Keratinocyte (primary cell): ENCODE results near the gene FBXL13. TPM values are rescaled to one million over a fixed set of nuclear protein-coding genes. Genes with fewer than 3 reads are reported as not detected.

Experiments used
- DNase-seq: peaks from one replicate; pipeline ENCODE4 v3.0.0-alpha.2; 2011; ENCODE audit warnings: low read depth, missing footprints, low spot score
- FAIRE-seq: peaks from 2 replicates; lab custom pipeline; 2011; peaks lifted over from hg19 to GRCh38; lab: Jason Lieb, UNC
- H2AFZ ChIP-seq: 2 replicates; pipeline ENCODE4 v1.6.0; 2012; ENCODE audit warnings: low read length, control low read depth, inconsistent platforms; ENCODE audit not compliant: control insufficient read depth
- H3K27ac ChIP-seq: 2 replicates; pipeline ENCODE4 v1.5.1; 2011; ENCODE audit warnings: low read length; ENCODE audit not compliant: control insufficient read depth, insufficient read depth
- H3K27me3 ChIP-seq: 3 replicates; pipeline ENCODE4 v1.6.0; 2011; ENCODE audit warnings: low read length; ENCODE audit not compliant: control insufficient read depth, insufficient read depth; ENCODE audit errors: extremely low read depth
- H3K36me3 ChIP-seq, 2 experiments: 2 replicates in 1 of 2; 3 replicates in 1 of 2; pipeline ENCODE4 v1.5.1; 2011; ENCODE audit warnings: low read length in 2 of 2, mild to moderate bottlenecking in 1 of 2; ENCODE audit not compliant: control insufficient read depth in 2 of 2, insufficient read depth in 2 of 2; ENCODE audit errors: extremely low read depth in 1 of 2
- H3K4me1 ChIP-seq: 3 replicates; pipeline ENCODE4 v1.5.1; 2011; ENCODE audit warnings: low read length; ENCODE audit not compliant: control insufficient read depth, insufficient read depth; ENCODE audit errors: extremely low read depth
- H3K4me2 ChIP-seq: 3 replicates; pipeline ENCODE4 v1.6.0; 2011; ENCODE audit warnings: low read depth, low read length; ENCODE audit not compliant: control insufficient read depth, insufficient read depth; ENCODE audit errors: extremely low read depth
- H3K4me3 ChIP-seq, 3 experiments: fragments of 200-600 bp in 1 of 3; sonication (generic) in 1 of 3; 2 replicates in 2 of 3; 3 replicates in 1 of 3; pipeline ENCODE4 v1.5.1; 2011 to 2016; ENCODE audit warnings: low read length in 3 of 3, mild to moderate bottlenecking in 3 of 3, control low read depth in 2 of 3, inconsistent platforms in 1 of 3, low read depth in 1 of 3, mixed read lengths in 1 of 3, mixed run types in 1 of 3, moderate library complexity in 1 of 3; ENCODE audit not compliant: control insufficient read depth in 2 of 3, insufficient read depth in 2 of 3; ENCODE audit errors: extremely low read depth in 1 of 3
- H3K79me2 ChIP-seq: 2 replicates; pipeline ENCODE4 v1.6.0; 2012; ENCODE audit warnings: low read length; ENCODE audit not compliant: control insufficient read depth, insufficient read depth
- H3K9ac ChIP-seq: 3 replicates; pipeline ENCODE4 v1.6.0; 2011; ENCODE audit warnings: low read length; ENCODE audit not compliant: control insufficient read depth, insufficient read depth; ENCODE audit errors: extremely low read depth
- H3K9me1 ChIP-seq: 3 replicates; pipeline ENCODE4 v1.6.0; 2011; ENCODE audit warnings: low read length; ENCODE audit not compliant: control insufficient read depth, insufficient read depth; ENCODE audit errors: extremely low read depth
- H3K9me3 ChIP-seq: 2 replicates; pipeline ENCODE4 v1.5.1; 2012; ENCODE audit warnings: low read depth, low read length; ENCODE audit not compliant: control insufficient read depth
- H4K20me1 ChIP-seq: 3 replicates; pipeline ENCODE4 v1.6.0; 2011; ENCODE audit warnings: low read length; ENCODE audit not compliant: control insufficient read depth, insufficient read depth; ENCODE audit errors: extremely low read depth
- CTCF ChIP-seq, 3 experiments: IDR thresholded peaks in 1 of 3; conservative IDR thresholded peaks in 1 of 3; optimal IDR thresholded peaks in 1 of 3; 2 replicates in 2 of 3; 3 replicates in 1 of 3; pipeline versions ENCODE3 to v1.5.1; 2011; ENCODE audit warnings: low read length in 3 of 3, mild to moderate bottlenecking in 3 of 3, moderate library complexity in 2 of 3, control low read depth in 1 of 3, inconsistent platforms in 1 of 3; ENCODE audit not compliant: insufficient read depth in 2 of 3; ENCODE audit errors: extremely low read depth in 1 of 3
- EZH2 ChIP-seq: IDR thresholded peaks from one replicate; pipeline ENCODE4 v1.6.1; 2012; ENCODE audit warnings: inconsistent platforms, mild to moderate bottlenecking, low read length, moderate library complexity
- dilution Hi-C: fragments of 300-500 bp; cut with MboI; formaldehyde crosslinking; loops from one replicate; pipeline ENCODE4 v1.7.0; 2020; ENCODE audit warnings: low sequenced_read_pairs; ENCODE audit not compliant: extremely low pct_ligation_motif_present
- polyA plus RNA-seq, 5 experiments: library from polyadenylated mRNA; depleted of rRNA in 3 of 5; stranded (reverse) in 3 of 5; stranded (forward) in 1 of 5; unstranded in 1 of 5; fragments of >200 nt; gene quantifications; 1 replicate in 1 of 5; 2 replicates in 3 of 5; 3 replicates in 1 of 5; pipeline versions ENCODE4 v1.2.1 to v1.2.3, GENCODE V29; 2011 to 2012; ENCODE audit warnings: missing spikeins in 2 of 5, low read depth in 1 of 5, low replicate concordance in 1 of 5

Gene FBXL13
- polyA plus RNA-seq, 1 donor (not counting 4 experiments of a cell fraction or from before 2014, with no cell fraction given) = 0.20 TPM

- H3K9me3 ChIP-seq = peaks cover 2% of the 10 kb centered on the region
- H2AFZ ChIP-seq = no peak overlapping the region
- TF ChIP-seq CTCF (optimal IDR thresholded peaks at IDR 0.05 in 1 of 3, IDR thresholded peaks at IDR 0.05 in 1 of 3, conservative IDR thresholded peaks at IDR 0.05 in 1 of 3; ENCODE audit: extremely low read depth in 1 of 3, insufficient read depth in 2 of 3, low read length in 3 of 3) (no peak), EZH2 (no peak)
- no peaks in the 10 kb centered on the region for H4K20me1 ChIP-seq
- no peaks in the 10 kb centered on the region for H3K9me1 ChIP-seq
- H3K4me1 ChIP-seq = no peaks in the 10 kb centered on the region
- FAIRE-seq (no peak), DNase-seq (no peak)
- no peak overlapping the region for H3K27ac ChIP-seq
- no peaks in the 10 kb centered on the region for H3K79me2 ChIP-seq
- no peak overlapping the region for H3K4me2 ChIP-seq
- H3K9ac ChIP-seq = no peak overlapping the region
- H3K27me3 ChIP-seq = no peaks in the 10 kb centered on the region
- no peaks in the 10 kb centered on the region for H3K36me3 ChIP-seq
- dilution Hi-C loops = no loop called here
- no peak overlapping the region for H3K4me3 ChIP-seq
Measured at GRCh38 chr7:102859084-102859798, 215.4 kb downstream of the FBXL13 start.

- no peaks in the 10 kb centered on the region for H3K9me1 ChIP-seq
- no peak overlapping the region for H3K4me3 ChIP-seq
- no peaks in the 10 kb centered on the region for H3K79me2 ChIP-seq
- H3K4me2 ChIP-seq = no peak overlapping the region
- DNase-seq = no peak
- no peaks in the 10 kb centered on the region for H3K27me3 ChIP-seq
- TF ChIP-seq EZH2 = no peak
- no peak for TF ChIP-seq CTCF (optimal IDR thresholded peaks at IDR 0.05 in 1 of 3, IDR thresholded peaks at IDR 0.05 in 1 of 3, conservative IDR thresholded peaks at IDR 0.05 in 1 of 3; ENCODE audit: extremely low read depth in 1 of 3, insufficient read depth in 2 of 3, low read length in 3 of 3)
- H3K9me3 ChIP-seq = peaks cover 2% of the 10 kb centered on the region
- H3K4me1 ChIP-seq = no peaks in the 10 kb centered on the region
- H4K20me1 ChIP-seq = no peaks in the 10 kb centered on the region
- no peak overlapping the region for H3K9ac ChIP-seq
- H3K27ac ChIP-seq = no peak overlapping the region
- no peak for FAIRE-seq
- dilution Hi-C loops = no loop called here
- H3K36me3 ChIP-seq = no peaks in the 10 kb centered on the region
- H2AFZ ChIP-seq = no peak overlapping the region
Measured at GRCh38 chr7:102856036-102856435, 218.6 kb downstream of the FBXL13 start.
